ENCODE data around the gene SLC35A5. TPM values are rescaled to one million over a fixed set of nuclear protein-coding genes. Genes with fewer than 3 reads are reported as not detected.
A peak's percentile ranks its signal among the peaks of the same experiment; 100 is the strongest.

SLC35A5 gene
- total RNA-seq, 1 donor from 2014 or later = 30.5 TPM

DNA sequence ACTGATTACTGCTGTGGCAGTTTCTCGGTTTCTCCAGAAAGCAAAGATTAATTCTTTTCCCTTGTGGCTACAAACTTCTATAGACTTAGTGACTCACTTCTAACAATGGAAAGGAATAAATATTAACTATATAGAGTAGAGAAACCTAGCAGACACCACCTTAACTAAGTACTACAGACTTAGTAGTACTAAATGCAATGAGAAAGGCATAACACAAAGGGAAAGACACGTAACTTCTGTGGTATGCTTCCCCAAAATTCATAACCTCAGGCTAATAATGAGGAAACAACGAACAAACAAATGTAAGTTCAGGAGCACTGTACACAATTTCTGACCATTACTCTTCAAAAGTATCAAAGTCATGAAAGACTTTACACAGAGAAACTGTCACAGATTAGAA, 31.3 kb upstream of the SLC35A5 start:
- TF ChIP-seq, protein P1, sequence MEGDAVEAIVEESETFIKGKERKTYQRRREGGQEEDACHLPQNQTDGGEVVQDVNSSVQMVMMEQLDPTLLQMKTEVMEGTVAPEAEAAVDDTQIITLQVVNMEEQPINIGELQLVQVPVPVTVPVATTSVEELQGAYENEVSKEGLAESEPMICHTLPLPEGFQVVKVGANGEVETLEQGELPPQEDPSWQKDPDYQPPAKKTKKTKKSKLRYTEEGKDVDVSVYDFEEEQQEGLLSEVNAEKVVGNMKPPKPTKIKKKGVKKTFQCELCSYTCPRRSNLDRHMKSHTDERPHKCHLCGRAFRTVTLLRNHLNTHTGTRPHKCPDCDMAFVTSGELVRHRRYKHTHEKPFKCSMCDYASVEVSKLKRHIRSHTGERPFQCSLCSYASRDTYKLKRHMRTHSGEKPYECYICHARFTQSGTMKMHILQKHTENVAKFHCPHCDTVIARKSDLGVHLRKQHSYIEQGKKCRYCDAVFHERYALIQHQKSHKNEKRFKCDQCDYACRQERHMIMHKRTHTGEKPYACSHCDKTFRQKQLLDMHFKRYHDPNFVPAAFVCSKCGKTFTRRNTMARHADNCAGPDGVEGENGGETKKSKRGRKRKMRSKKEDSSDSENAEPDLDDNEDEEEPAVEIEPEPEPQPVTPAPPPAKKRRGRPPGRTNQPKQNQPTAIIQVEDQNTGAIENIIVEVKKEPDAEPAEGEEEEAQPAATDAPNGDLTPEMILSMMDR (IDR thresholded peaks at IDR 0.05; ENCODE audit: insufficient read depth, low read length, poor library complexity, severe bottlenecking) = no peak
- Histone ChIP-seq H3K27me3 (ENCODE audit: control insufficient read depth, insufficient read depth, low read length) (no peaks in the 10 kb centered on the region), H3K4me3 (ENCODE audit: low read depth, low read length) (no peak overlapping the region), H3K36me3 (ENCODE audit: control insufficient read depth, insufficient read depth, low read length) (no peaks in the 10 kb centered on the region)
- no peak for DNase-seq (ENCODE audit: low read depth)

GRCh38 chr3:112531358-112531781, 30.5 kb upstream of the SLC35A5 start:
- TF ChIP-seq, protein P1 (IDR thresholded peaks at IDR 0.05; ENCODE audit: insufficient read depth, low read length, poor library complexity, severe bottlenecking) = peak; percentile 31
- no peak for DNase-seq (ENCODE audit: low read depth)

GRCh38 chr3:112539825-112540650, 21.8 kb upstream of the SLC35A5 start:
- TF ChIP-seq, protein P1 (IDR thresholded peaks at IDR 0.05; ENCODE audit: insufficient read depth, low read length, poor library complexity, severe bottlenecking) = no peak
- DNase-seq (ENCODE audit: low read depth) = no peak
- H3K27me3 ChIP-seq (ENCODE audit: control insufficient read depth, insufficient read depth, low read length) = no peaks in the 10 kb centered on the region
- H3K4me3 ChIP-seq (ENCODE audit: low read depth, low read length) = no peak overlapping the region
- H3K36me3 ChIP-seq (ENCODE audit: control insufficient read depth, insufficient read depth, low read length) = no peaks in the 10 kb centered on the region

More at GRCh38 chr3:112531358-112531781, 30.5 kb upstream of the SLC35A5 start:
- H3K4me3 ChIP-seq (ENCODE audit: low read depth, low read length) = no peak overlapping the region
- no peaks in the 10 kb centered on the region for H3K27me3 ChIP-seq (ENCODE audit: control insufficient read depth, insufficient read depth, low read length)
- no peaks in the 10 kb centered on the region for H3K36me3 ChIP-seq (ENCODE audit: control insufficient read depth, insufficient read depth, low read length)

GRCh38 chr3:112546216-112546759, 15.6 kb upstream of the SLC35A5 start:
- no peaks in the 10 kb centered on the region for H3K36me3 ChIP-seq (ENCODE audit: control insufficient read depth, insufficient read depth, low read length)
- no peak for DNase-seq (ENCODE audit: low read depth)
- H3K27me3 ChIP-seq (ENCODE audit: control insufficient read depth, insufficient read depth, low read length) = no peaks in the 10 kb centered on the region
- no peak overlapping the region for H3K4me3 ChIP-seq (ENCODE audit: low read depth, low read length)
- TF ChIP-seq, protein P1 (IDR thresholded peaks at IDR 0.05; ENCODE audit: insufficient read depth, low read length, poor library complexity, severe bottlenecking) = no peak

DNA sequence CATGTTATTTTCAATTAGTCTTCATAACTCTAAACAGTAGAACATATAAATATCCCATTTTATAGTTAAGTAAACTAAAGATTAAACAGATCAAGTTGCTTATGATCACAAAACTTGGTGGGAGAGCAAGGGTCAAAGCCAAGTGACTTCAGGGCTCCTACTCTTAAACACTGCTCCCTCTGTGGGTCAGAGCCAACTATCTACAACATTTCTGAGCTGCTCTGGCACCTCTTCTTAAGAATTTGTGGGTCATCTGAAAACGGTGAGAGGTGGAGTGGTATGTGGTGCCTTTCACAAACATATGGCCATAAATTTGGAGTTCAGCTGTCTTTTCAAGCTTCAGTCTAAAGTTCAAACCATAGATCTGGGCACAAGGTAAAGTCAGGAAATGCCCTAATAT, 11.0 kb upstream of the SLC35A5 start:
- no peak for DNase-seq (ENCODE audit: low read depth)
- Histone ChIP-seq H3K4me3 (ENCODE audit: low read depth, low read length) (no peak overlapping the region), H3K27me3 (ENCODE audit: control insufficient read depth, insufficient read depth, low read length) (no peaks in the 10 kb centered on the region), H3K36me3 (ENCODE audit: control insufficient read depth, insufficient read depth, low read length) (no peaks in the 10 kb centered on the region)
- TF ChIP-seq, protein P1 (IDR thresholded peaks at IDR 0.05; ENCODE audit: insufficient read depth, low read length, poor library complexity, severe bottlenecking) = no peak
